ENCODE data around the gene UBE2S. TPM values are rescaled to one million over a fixed set of nuclear protein-coding genes. Genes with fewer than 3 reads are reported as not detected.

UBE2S gene
- total RNA-seq, 2 donors from 2014 or later: 202 to 246 TPM

GRCh38 chr19:55454787-55455243 lies 47.2 kb upstream of the UBE2S start:
- no peaks in the 10 kb centered on the region for H3K9me3 ChIP-seq (ENCODE audit: control insufficient read depth, low read length)
- H3K27ac ChIP-seq (ENCODE audit: low read depth, low read length): no peak overlapping the region
- H3K4me1 ChIP-seq (ENCODE audit: control insufficient read depth, insufficient read depth, low read length): no peaks in the 10 kb centered on the region
- H3K36me3 ChIP-seq (ENCODE audit: control insufficient read depth, insufficient read depth, low read length): no peaks in the 10 kb centered on the region
- Mint-ChIP-seq H3K4me3 (no peak overlapping the region), H3K27ac (no peak overlapping the region), H3K36me3 (ENCODE audit: low read depth) (peaks cover 20% of the 10 kb centered on the region), H3K27me3 (ENCODE audit: insufficient read depth) (peaks cover 35% of the 10 kb centered on the region), H3K9me3 (no peaks in the 10 kb centered on the region), H3K4me1 (peaks cover 3% of the 10 kb centered on the region)
- no peak overlapping the region for H3K9ac ChIP-seq (ENCODE audit: extremely low read depth, low read length, poor library complexity, severe bottlenecking)
- no peak overlapping the region for H3K4me3 ChIP-seq (ENCODE audit: low read length)
- peaks cover 37% of the 10 kb centered on the region for H3K27me3 ChIP-seq (ENCODE audit: control insufficient read depth, insufficient read depth, low read length, poor library complexity, severe bottlenecking)
- DNase-seq: peak; percentile 89
- WGBS, 2 experiments (ENCODE audit: insufficient coverage in 1 of 2, insufficient read length in 1 of 2): 71% methylated on average over 14 of the region's 14 CpGs; no CpG with 5 or more reads in 1 of the 2 experiments
- TF ChIP-seq CTCF (conservative IDR thresholded peaks at IDR 0.05): peak; percentile 79

- H3K4me1 Mint-ChIP-seq: peaks cover 3% of the 10 kb centered on the region
- Histone ChIP-seq H3K36me3 (ENCODE audit: control insufficient read depth, insufficient read depth, low read length) (no peaks in the 10 kb centered on the region), H3K9me3 (ENCODE audit: control insufficient read depth, low read length) (no peaks in the 10 kb centered on the region), H3K9ac (ENCODE audit: extremely low read depth, low read length, poor library complexity, severe bottlenecking) (no peak overlapping the region), H3K4me3 (ENCODE audit: low read length) (no peak overlapping the region), H3K27me3 (ENCODE audit: control insufficient read depth, insufficient read depth, low read length, poor library complexity, severe bottlenecking) (peaks cover 48% of the 10 kb centered on the region), H3K27ac (ENCODE audit: low read depth, low read length) (no peak overlapping the region), H3K4me1 (ENCODE audit: control insufficient read depth, insufficient read depth, low read length) (no peaks in the 10 kb centered on the region)
- no peak overlapping the region for H3K27ac Mint-ChIP-seq
- peaks cover 35% of the 10 kb centered on the region for H3K27me3 Mint-ChIP-seq (ENCODE audit: insufficient read depth)
- TF ChIP-seq CTCF (conservative IDR thresholded peaks at IDR 0.05): no peak
- H3K9me3 Mint-ChIP-seq: no peaks in the 10 kb centered on the region
- DNase-seq: no peak
- 94 to 95% methylated on average over 8 to 12 of the region's 12 CpGs for WGBS, 2 experiments (ENCODE audit: insufficient coverage in 1 of 2, insufficient read length in 1 of 2)
- no peak overlapping the region for H3K4me3 Mint-ChIP-seq
- H3K36me3 Mint-ChIP-seq (ENCODE audit: low read depth): peaks cover 20% of the 10 kb centered on the region
These were observed 46.1 kb upstream of the UBE2S start for GRCh38 chr19:55453511-55454260.

- H3K27ac ChIP-seq (ENCODE audit: low read depth, low read length): no peak overlapping the region
- Mint-ChIP-seq H3K4me1 (peaks cover 3% of the 10 kb centered on the region), H3K9me3 (no peaks in the 10 kb centered on the region), H3K36me3 (ENCODE audit: low read depth) (peaks cover 20% of the 10 kb centered on the region), H3K4me3 (no peak overlapping the region), H3K27me3 (ENCODE audit: insufficient read depth) (peaks cover 35% of the 10 kb centered on the region), H3K27ac (no peak overlapping the region)
- no peak overlapping the region for H3K4me3 ChIP-seq (ENCODE audit: low read length)
- H3K9ac ChIP-seq (ENCODE audit: extremely low read depth, low read length, poor library complexity, severe bottlenecking): no peak overlapping the region
- no peaks in the 10 kb centered on the region for H3K4me1 ChIP-seq (ENCODE audit: control insufficient read depth, insufficient read depth, low read length)
- 13% methylated on average over 5 to 33 of the region's 34 CpGs for WGBS, 2 experiments (ENCODE audit: insufficient coverage in 1 of 2, insufficient read length in 1 of 2)
- TF ChIP-seq CTCF (conservative IDR thresholded peaks at IDR 0.05): peak; percentile 14
- H3K27me3 ChIP-seq (ENCODE audit: control insufficient read depth, insufficient read depth, low read length, poor library complexity, severe bottlenecking): peaks cover 56% of the 10 kb centered on the region
- H3K9me3 ChIP-seq (ENCODE audit: control insufficient read depth, low read length): no peaks in the 10 kb centered on the region
- H3K36me3 ChIP-seq (ENCODE audit: control insufficient read depth, insufficient read depth, low read length): no peaks in the 10 kb centered on the region
- peak; percentile 96 for DNase-seq
These were observed 45.3 kb upstream of the UBE2S start for GRCh38 chr19:55452749-55453346.

All from endodermal cell (in vitro differentiated cells).